ENCODE data around the gene ZNF845. TPM values are rescaled to one million over a fixed set of nuclear protein-coding genes. Genes with fewer than 3 reads are reported as not detected.
"Not testable (repeated sequence)": the region's sequence is repeated elsewhere in the genome, so short reads cannot be mapped to it uniquely, and the experiment has no call there.

Gene ZNF845
- total and polyA plus RNA-seq, 2 of the 4 experiments (the other 2 are of a cell fraction), result 1.2 to 9.5 TPM

DNA sequence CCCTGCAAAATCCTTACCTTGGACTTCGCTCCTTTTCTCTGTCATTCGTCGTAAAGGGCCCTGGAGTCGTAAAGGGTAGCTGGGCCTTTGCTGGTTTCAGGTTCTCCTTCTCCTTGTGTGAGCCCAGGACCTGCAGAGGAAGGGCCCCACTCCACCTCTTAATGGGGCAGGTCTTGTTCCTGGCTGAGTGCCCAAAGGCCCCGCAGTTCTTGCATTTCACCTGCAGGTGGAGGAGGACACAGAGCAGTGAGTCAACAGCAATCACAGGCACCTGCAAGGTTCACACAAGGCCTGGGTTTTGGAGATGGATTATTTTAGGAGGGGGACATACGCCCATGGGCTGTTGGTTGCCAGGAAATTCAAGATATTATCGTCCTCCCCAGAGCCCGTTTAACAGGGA lies 32.2 kb upstream of the ZNF845 start:
- H2AK9ac ChIP-seq (replicated peaks; ENCODE audit: low read depth, low read length, poor library complexity); H4K8ac ChIP-seq (ENCODE audit: low read depth in 2 of 2, low read length in 2 of 2); H2BK5ac ChIP-seq (ENCODE audit: low read depth, low read length, poor library complexity, severe bottlenecking); H3K56ac ChIP-seq (ENCODE audit: extremely low read depth, insufficient read depth, low read length); in situ Hi-C loops (cut with MboI; ENCODE audit: low sequenced_read_pairs); H2AK5ac ChIP-seq (ENCODE audit: low read depth, low read length); H3K79me1 ChIP-seq (ENCODE audit: low read depth in 1 of 2, low read length in 2 of 2); H3K4me1 ChIP-seq (ENCODE audit: control insufficient read depth, insufficient read depth, low read length); H3K4me2 ChIP-seq (ENCODE audit: low read depth, low read length); H3K4me3 ChIP-seq (ENCODE audit: insufficient read depth, low read depth, low read length); H3K36me3 ChIP-seq (ENCODE audit: control insufficient read depth, insufficient read depth, low read length); POLR2A ChIA-PET (ENCODE audit: unreplicated experiment); dilution Hi-C loops (cut with HindIII; ENCODE audit: low sequenced_read_pairs, unreplicated experiment); H3K27me3 ChIP-seq (ENCODE audit: control insufficient read depth, insufficient read depth, low read length); H4K5ac ChIP-seq (ENCODE audit: low read depth, low read length); H4K91ac ChIP-seq (ENCODE audit: insufficient read depth, low read depth, low read length); H3K18ac ChIP-seq (ENCODE audit: low read depth, low read length); H3K27ac ChIP-seq (ENCODE audit: insufficient read depth, low read length); intact Hi-C loops (cut with micrococcal nuclease); H4K20me1 ChIP-seq (ENCODE audit: insufficient read depth, low read length); H2BK20ac ChIP-seq (ENCODE audit: low read depth, low read length); H3K23ac ChIP-seq (ENCODE audit: low read depth, low read length); H2AFZ ChIP-seq (replicated peaks; ENCODE audit: low read length, poor library complexity); CTCF ChIA-PET; H2BK15ac ChIP-seq (ENCODE audit: low read depth, low read length); H2BK120ac ChIP-seq (ENCODE audit: low read depth, low read length); DNase-seq; H3K9ac ChIP-seq (ENCODE audit: low read depth, low read length); H3K4ac ChIP-seq (ENCODE audit: low read depth, low read length); H3K9me3 ChIP-seq (ENCODE audit: control insufficient read depth, insufficient read depth, low read length); ATAC-seq (ENCODE audit: low read depth); H3K9me1 ChIP-seq (ENCODE audit: insufficient read depth, low read length); BruUV-seq (replicated peaks); H3K14ac ChIP-seq (replicated peaks; ENCODE audit: low read depth, low read length): not testable (repeated sequence)
- WGBS, 2 experiments (ENCODE audit: extremely low coverage in 2 of 2, insufficient read length in 1 of 2), result no CpG with 5 or more reads among the region's 8 CpGs
